NCI-H146 (cell line): ENCODE measurements around the gene SLC4A1.

Experiments used
- DNase-seq: peaks from one replicate; lab custom pipeline; 2025; lab: John Stamatoyannopoulos, UW

The SLC4A1 gene

GRCh38 chr17:44205962-44206824 is 61.7 kb downstream of the SLC4A1 start:
- no peak for DNase-seq

- DNase-seq, result no peak
Observed at GRCh38 chr17:44204441-44204882, 63.5 kb downstream of the SLC4A1 start.

- peak; percentile 72 for DNase-seq
Observed at GRCh38 chr17:44203731-44204440, 64.0 kb downstream of the SLC4A1 start.

GRCh38 chr17:44202756-44203155 is 65.2 kb downstream of the SLC4A1 start:
- DNase-seq, result no peak

- peak; percentile 74 for DNase-seq
Observed at GRCh38 chr17:44200478-44201155, 67.3 kb downstream of the SLC4A1 start.

GRCh38 chr17:44199553-44200477 is 68.1 kb downstream of the SLC4A1 start, which contains the start of gene ATXN7L3:
TSS of gene ATXN7L3 (minus strand) at chr17:44199884. CDS start at chr17:44198070, 1,814 bp downstream.
- DNase-seq, result peak; percentile 99

GRCh38 chr17:44198721-44199552 is 69.0 kb downstream of the SLC4A1 start:
- DNase-seq, result peak; percentile 68
